ENCODE measurements around the gene SLAMF7.
A peak's percentile ranks its signal among the peaks of the same experiment; 100 is the strongest.
"Not testable (repeated sequence)": the region's sequence is repeated elsewhere in the genome, so short reads cannot be mapped to it uniquely, and the experiment has no call there.

Gene SLAMF7

GRCh38 chr1:160721473-160721872 lies 17.6 kb upstream of the SLAMF7 start:
- no peak for DNase-seq

GRCh38 chr1:160722726-160723125 lies 16.3 kb upstream of the SLAMF7 start:
- peak; percentile 42 for DNase-seq

- no peak for DNase-seq
These were observed 15.7 kb upstream of the SLAMF7 start for GRCh38 chr1:160723332-160723731.

GRCh38 chr1:160724465-160725242 lies 14.4 kb upstream of the SLAMF7 start:
- DNase-seq = no peak

- no peak for DNase-seq
These were observed 12.9 kb upstream of the SLAMF7 start for GRCh38 chr1:160726114-160726497.

- DNase-seq = peak; percentile 62
These were observed 12.3 kb upstream of the SLAMF7 start for GRCh38 chr1:160726498-160727315.

GRCh38 chr1:160727316-160727640 lies 11.8 kb upstream of the SLAMF7 start:
- DNase-seq = peak; percentile 48

GRCh38 chr1:160731564-160731963 lies 7.5 kb upstream of the SLAMF7 start:
- DNase-seq = not testable (repeated sequence)

- peak; percentile 8 for DNase-seq
These were observed 7.1 kb upstream of the SLAMF7 start for GRCh38 chr1:160731990-160732389.

GRCh38 chr1:160733898-160734297 lies 5.1 kb upstream of the SLAMF7 start:
- no peak for DNase-seq

GRCh38 chr1:160734301-160734700 lies 4.7 kb upstream of the SLAMF7 start:
- no peak for DNase-seq

GRCh38 chr1:160738271-160738670 lies 776 bp upstream of the SLAMF7 start:
- no peak for DNase-seq

- no peak for DNase-seq
These were observed 1.2 kb downstream of the SLAMF7 start for GRCh38 chr1:160740133-160740688.

- DNase-seq = no peak
These were observed 2.0 kb downstream of the SLAMF7 start for GRCh38 chr1:160741092-160741501.

- no peak for DNase-seq
These were observed 2.7 kb downstream of the SLAMF7 start for GRCh38 chr1:160741612-160742348.

- DNase-seq = peak; percentile 44
These were observed 3.5 kb downstream of the SLAMF7 start for GRCh38 chr1:160742428-160743127.

GRCh38 chr1:160743266-160743665 lies 4.2 kb downstream of the SLAMF7 start:
- DNase-seq = no peak

GRCh38 chr1:160744199-160744851 lies 5.3 kb downstream of the SLAMF7 start:
- peak; percentile 50 for DNase-seq

- no peak for DNase-seq
These were observed 5.9 kb downstream of the SLAMF7 start for GRCh38 chr1:160744852-160745520.

- no peak for DNase-seq
These were observed 6.5 kb downstream of the SLAMF7 start for GRCh38 chr1:160745551-160745950.

- DNase-seq = no peak
These were observed 7.9 kb downstream of the SLAMF7 start for GRCh38 chr1:160746836-160747500.
